HL-60 (cell line): Measurements from ENCODE around the gene ADM2.

Source experiments
- CTCF ChIP-seq: IDR thresholded peaks from one replicate; pipeline ENCODE4 v1.5.1; 2011; ENCODE audit warnings: low read length, control low read depth, inconsistent platforms; ENCODE audit not compliant: insufficient read depth
- GABPA ChIP-seq: IDR thresholded peaks from 2 replicates; pipeline ENCODE4 v1.6.1; 2012; ENCODE audit warnings: low read depth
- REST ChIP-seq: IDR thresholded peaks from 2 replicates; pipeline ENCODE4 v1.6.1; 2012; ENCODE audit warnings: low read depth; ENCODE audit not compliant: insufficient replicate concordance
- SPI1 ChIP-seq: IDR thresholded peaks from 2 replicates; pipeline ENCODE4 v1.6.1; 2012; ENCODE audit warnings: low read depth, mild to moderate bottlenecking, borderline replicate concordance

DNA sequence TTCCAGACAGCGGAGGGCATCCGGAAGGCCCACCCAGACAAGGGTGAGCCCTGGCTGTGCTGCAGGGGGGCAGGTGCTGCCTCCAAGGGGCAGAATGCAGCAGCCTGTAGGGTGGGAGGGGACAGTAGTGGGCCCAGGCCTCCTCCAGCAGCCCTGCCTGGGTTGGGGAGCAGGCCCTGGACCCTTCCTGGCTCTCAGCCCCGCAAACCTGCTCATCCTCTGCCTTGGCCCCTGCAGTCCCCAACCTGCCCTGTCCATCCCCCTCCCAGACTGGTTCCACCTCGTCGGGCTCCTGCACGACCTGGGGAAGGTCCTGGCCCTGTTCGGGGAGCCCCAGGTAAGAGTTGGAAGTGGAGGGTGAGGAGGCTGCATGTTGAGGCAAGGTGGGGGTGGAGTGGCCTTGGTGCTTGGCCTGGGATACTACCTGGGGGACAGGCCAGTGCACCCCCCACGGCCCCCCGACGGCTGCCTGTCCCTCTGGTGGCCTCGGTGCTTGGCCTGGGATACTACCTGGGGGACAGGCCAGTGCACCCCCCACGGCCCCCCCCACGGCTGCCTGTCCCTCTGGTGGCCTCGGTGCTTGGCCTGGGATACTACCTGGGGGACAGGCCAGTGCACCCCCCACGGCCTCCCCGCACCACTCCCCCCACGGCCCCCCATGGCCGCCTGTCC, 6.8 kb downstream of the ADM2 start:
- TF ChIP-seq CTCF (no peak), GABPA (no peak), REST (no peak), SPI1 (no peak)
